Measurements from ENCODE around the gene DCAF5. TPM values are rescaled to one million over a fixed set of nuclear protein-coding genes. Genes with fewer than 3 reads are reported as not detected.

The DCAF5 gene
- total and polyA plus RNA-seq, 2 donors (not counting 1 experiment from before 2014, with no cell fraction given) = 62.2 to 65.5 TPM

DNA sequence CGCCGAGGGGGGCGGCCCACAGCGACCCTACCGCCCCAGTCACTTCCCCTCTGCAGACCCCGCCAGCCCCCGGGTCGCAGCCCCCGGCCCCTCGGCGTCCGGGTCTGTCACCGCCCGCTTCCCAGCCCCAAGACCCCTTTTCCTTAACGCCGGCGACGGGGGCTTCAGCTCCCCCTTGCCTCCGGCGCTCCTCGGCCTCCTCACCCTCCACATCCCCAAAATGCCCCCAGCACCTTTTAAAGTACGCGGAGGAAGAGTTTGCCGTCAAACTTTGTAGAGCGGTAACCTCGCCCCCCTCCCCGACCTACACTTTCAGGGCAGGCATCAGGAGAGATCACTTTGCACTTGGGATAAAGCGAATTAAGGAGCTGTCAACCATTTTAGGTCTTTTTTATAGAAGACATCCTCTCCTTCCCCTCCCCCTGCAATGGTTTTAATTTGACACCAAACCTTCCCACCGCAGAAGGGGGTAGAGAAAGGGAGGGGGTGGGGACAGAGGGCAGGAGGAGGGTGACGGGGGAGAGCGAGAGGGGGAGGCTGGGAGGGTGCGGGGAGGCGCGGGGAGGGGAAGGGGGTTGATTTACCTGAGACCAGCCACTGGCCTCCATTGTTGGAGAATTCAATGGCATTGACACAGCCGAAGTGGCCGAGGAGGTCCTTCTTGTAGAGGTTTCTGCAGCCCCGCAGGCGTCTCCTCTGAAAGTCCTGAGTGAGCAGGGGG, 578 bp downstream of the DCAF5 start:
- Histone ChIP-seq H4K20me1 (ENCODE audit: control insufficient read depth, insufficient read depth, low read length, poor library complexity, severe bottlenecking) (peaks cover 41% of the 10 kb centered on the region), H3K9me3 (ENCODE audit: control extremely low read depth in 1 of 3, control insufficient read depth in 2 of 3, insufficient read depth in 1 of 3, low read length in 2 of 3) (no peaks in the 10 kb centered on the region), H3K4me1 (ENCODE audit: control insufficient read depth in 2 of 2, insufficient read depth in 2 of 2, low read length in 2 of 2) (peaks cover 9 to 21% of the 10 kb centered on the region in 2 donors), H3K79me2 (ENCODE audit: control insufficient read depth, insufficient read depth, low read length) (peaks cover 48% of the 10 kb centered on the region), H3K9ac (ENCODE audit: low read length) (peak overlapping the region; percentile 92), H3K36me3 (replicated peaks in 1 of 2; ENCODE audit: control extremely low read depth in 1 of 2, control insufficient read depth in 1 of 2, extremely low read depth in 1 of 2, insufficient read depth in 2 of 2, low read length in 1 of 2) (peaks cover 3 to 10% of the 10 kb centered on the region in 2 experiments), H3K4me3 (ENCODE audit: control extremely low read depth in 1 of 5, extremely low read depth in 1 of 5, insufficient read depth in 1 of 5, low read depth in 2 of 5, low read length in 4 of 5) (peak overlapping the region; percentile 67 to 94 (median 92)), H3K27me3 (replicated peaks in 1 of 4; ENCODE audit: control extremely low read depth in 1 of 4, control insufficient read depth in 3 of 4, insufficient read depth in 4 of 4, low read length in 3 of 4) (no peaks in the 10 kb centered on the region), H2AFZ (ENCODE audit: insufficient read depth, low read depth, low read length, poor library complexity, severe bottlenecking) (peak overlapping the region; percentile 91), H3K27ac (ENCODE audit: low read length in 2 of 2) (peak overlapping the region; percentile 80 to 88), H3K4me2 (replicated peaks; ENCODE audit: low read depth, low read length, poor library complexity, severe bottlenecking) (peak overlapping the region; percentile 98)
- peak overlapping the region; percentile 95 for H3K27ac Mint-ChIP-seq
- POLR2A ChIA-PET = interaction anchor here (0.6 to 0.7 kb wide), 2 partner anchors 40 to 93 kb away, joined by 3 to 4 read pairs; no protein-coding TSS in a partner anchor
- ATAC-seq (ENCODE audit: low read depth) (peak; percentile 12), DNase-seq (no peak)
- peaks cover 37% of the 10 kb centered on the region for H3K4me1 Mint-ChIP-seq
- no peak for TF ChIP-seq EZH2 (IDR thresholded peaks at IDR 0.05; ENCODE audit: borderline replicate concordance, insufficient read depth, low read depth, low read length, poor library complexity, severe bottlenecking)
- TF ChIP-seq, protein P1, sequence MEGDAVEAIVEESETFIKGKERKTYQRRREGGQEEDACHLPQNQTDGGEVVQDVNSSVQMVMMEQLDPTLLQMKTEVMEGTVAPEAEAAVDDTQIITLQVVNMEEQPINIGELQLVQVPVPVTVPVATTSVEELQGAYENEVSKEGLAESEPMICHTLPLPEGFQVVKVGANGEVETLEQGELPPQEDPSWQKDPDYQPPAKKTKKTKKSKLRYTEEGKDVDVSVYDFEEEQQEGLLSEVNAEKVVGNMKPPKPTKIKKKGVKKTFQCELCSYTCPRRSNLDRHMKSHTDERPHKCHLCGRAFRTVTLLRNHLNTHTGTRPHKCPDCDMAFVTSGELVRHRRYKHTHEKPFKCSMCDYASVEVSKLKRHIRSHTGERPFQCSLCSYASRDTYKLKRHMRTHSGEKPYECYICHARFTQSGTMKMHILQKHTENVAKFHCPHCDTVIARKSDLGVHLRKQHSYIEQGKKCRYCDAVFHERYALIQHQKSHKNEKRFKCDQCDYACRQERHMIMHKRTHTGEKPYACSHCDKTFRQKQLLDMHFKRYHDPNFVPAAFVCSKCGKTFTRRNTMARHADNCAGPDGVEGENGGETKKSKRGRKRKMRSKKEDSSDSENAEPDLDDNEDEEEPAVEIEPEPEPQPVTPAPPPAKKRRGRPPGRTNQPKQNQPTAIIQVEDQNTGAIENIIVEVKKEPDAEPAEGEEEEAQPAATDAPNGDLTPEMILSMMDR (IDR thresholded peaks at IDR 0.05) = no peak
- under 1% methylated on average over 32 of the region's 38 CpGs for WGBS (ENCODE audit: insufficient coverage)
- intact Hi-C loops (cut with micrococcal nuclease) = loop anchor here (2.0 to 5.0 kb wide), 2 partner anchors 1336 to 1790 kb away; partner anchors contain the start of genes EIF2S1 and ZFYVE26
- H3K4me3 Mint-ChIP-seq = peak overlapping the region; percentile 89
- H3K27me3 Mint-ChIP-seq = no peaks in the 10 kb centered on the region
- H3K9me3 Mint-ChIP-seq (ENCODE audit: insufficient read depth) = no peaks in the 10 kb centered on the region
- CTCF ChIA-PET = interaction anchor here (0.9 to 2.4 kb wide), 5 partner anchors 20 to 1209 kb away, joined by 3 to 15 read pairs (median 4); partner anchors contain the start of gene EXD2

Data from B cell (primary cell).